ENCODE results near the gene CRIM1. TPM values are rescaled to one million over a fixed set of nuclear protein-coding genes. Genes with fewer than 3 reads are reported as not detected.

The CRIM1 gene
- total RNA-seq, 1 experiment from 2014 or later, result 46.5 TPM

- no peak overlapping the region for H3K27ac ChIP-seq (ENCODE audit: low read depth, low read length, poor library complexity, severe bottlenecking)
- peaks cover 36% of the 10 kb centered on the region for H3K36me3 ChIP-seq (ENCODE audit: insufficient read depth, low read length, poor library complexity, severe bottlenecking)
- intact Hi-C loops (cut with micrococcal nuclease; ENCODE audit: unreplicated experiment), result no loop called here
- no peak for DNase-seq (ENCODE audit: low spot score)
- H3K27me3 ChIP-seq (replicated peaks; ENCODE audit: insufficient read depth, low read depth, low read length, poor library complexity), result no peaks in the 10 kb centered on the region
- ChIA-PET POLR2A (ENCODE audit: low non-redundant PET) (no interaction called here), CTCF (no interaction called here)
- H3K4me1 ChIP-seq (ENCODE audit: insufficient read depth, low read length, poor library complexity, severe bottlenecking), result peaks cover 12% of the 10 kb centered on the region
- TF ChIP-seq EZH2 (IDR thresholded peaks at IDR 0.05; ENCODE audit: borderline replicate concordance, low read depth, low read length, poor library complexity, severe bottlenecking), result no peak
- no peak for TF ChIP-seq CTCF (conservative IDR thresholded peaks at IDR 0.05; ENCODE audit: low read depth, low read length)
- H3K9me3 ChIP-seq (ENCODE audit: low read depth, low read length, poor library complexity, severe bottlenecking), result no peaks in the 10 kb centered on the region
- no peak overlapping the region for H3K4me3 ChIP-seq (ENCODE audit: low read depth, low read length, poor library complexity, severe bottlenecking)
- BruUV-seq (replicated peaks), result no TSS peak
Measured at GRCh38 chr2:36579297-36579664, 223.7 kb downstream of the CRIM1 start.

DNA sequence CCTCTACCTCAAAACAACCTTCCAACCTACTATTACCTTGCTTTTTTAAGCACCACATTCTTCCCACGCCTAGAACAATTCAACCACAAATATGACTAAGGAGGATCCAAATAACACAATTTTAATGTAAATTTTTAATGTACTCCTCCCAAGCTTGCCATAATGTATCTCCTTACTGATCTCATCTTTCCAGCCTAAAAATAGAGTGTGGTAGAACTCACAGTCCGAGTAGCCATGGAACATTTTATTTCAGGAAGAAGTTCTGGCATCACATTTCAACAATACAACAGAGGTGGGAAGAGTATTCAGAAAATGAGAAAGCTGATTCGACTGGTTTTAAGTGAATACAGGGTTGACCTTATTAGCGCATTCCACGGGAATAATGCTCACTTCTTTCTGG lies 227.0 kb downstream of the CRIM1 start:
- H3K4me3 ChIP-seq (ENCODE audit: low read depth, low read length, poor library complexity, severe bottlenecking), result no peak overlapping the region
- H3K36me3 ChIP-seq (ENCODE audit: insufficient read depth, low read length, poor library complexity, severe bottlenecking), result peaks cover 38% of the 10 kb centered on the region
- ChIA-PET POLR2A (ENCODE audit: low non-redundant PET) (no interaction called here), CTCF (no interaction called here)
- intact Hi-C loops (cut with micrococcal nuclease; ENCODE audit: unreplicated experiment), result no loop called here
- no peak overlapping the region for H3K27ac ChIP-seq (ENCODE audit: low read depth, low read length, poor library complexity, severe bottlenecking)
- no peak for DNase-seq (ENCODE audit: low spot score)
- TF ChIP-seq CTCF (conservative IDR thresholded peaks at IDR 0.05; ENCODE audit: low read depth, low read length), result no peak
- TF ChIP-seq EZH2 (IDR thresholded peaks at IDR 0.05; ENCODE audit: borderline replicate concordance, low read depth, low read length, poor library complexity, severe bottlenecking), result no peak
- peaks cover 12% of the 10 kb centered on the region for H3K4me1 ChIP-seq (ENCODE audit: insufficient read depth, low read length, poor library complexity, severe bottlenecking)
- H3K27me3 ChIP-seq (replicated peaks; ENCODE audit: insufficient read depth, low read depth, low read length, poor library complexity), result no peaks in the 10 kb centered on the region
- H3K9me3 ChIP-seq (ENCODE audit: low read depth, low read length, poor library complexity, severe bottlenecking), result no peaks in the 10 kb centered on the region
- no TSS peak for BruUV-seq (replicated peaks)

DNA sequence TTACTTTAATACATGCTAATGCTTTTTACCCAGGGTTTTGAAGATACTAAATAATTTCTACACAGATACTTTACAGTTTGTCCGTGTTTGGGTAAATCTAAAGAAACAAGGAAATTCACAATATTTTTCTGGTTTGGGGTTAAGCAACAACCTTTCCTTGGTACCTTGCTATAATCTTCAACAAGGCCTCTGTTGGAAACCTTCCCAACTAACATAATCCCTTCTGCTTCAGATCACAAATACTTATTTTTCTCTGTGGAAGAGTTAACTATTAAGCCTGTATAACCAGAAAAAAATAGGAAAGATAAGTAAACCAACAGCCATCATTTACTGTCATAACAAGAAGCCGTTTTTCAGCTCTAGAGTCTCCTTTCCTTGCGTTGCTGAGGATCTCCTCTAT lies 227.4 kb downstream of the CRIM1 start:
- H3K36me3 ChIP-seq (ENCODE audit: insufficient read depth, low read length, poor library complexity, severe bottlenecking), result peaks cover 36% of the 10 kb centered on the region
- CTCF ChIA-PET, result no interaction called here

More for the DNA sequence above, 227.4 kb downstream of the CRIM1 start:
- Histone ChIP-seq H3K27ac (ENCODE audit: low read depth, low read length, poor library complexity, severe bottlenecking) (no peak overlapping the region), H3K4me3 (ENCODE audit: low read depth, low read length, poor library complexity, severe bottlenecking) (no peak overlapping the region), H3K27me3 (replicated peaks; ENCODE audit: insufficient read depth, low read depth, low read length, poor library complexity) (no peaks in the 10 kb centered on the region), H3K4me1 (ENCODE audit: insufficient read depth, low read length, poor library complexity, severe bottlenecking) (peaks cover 12% of the 10 kb centered on the region), H3K9me3 (ENCODE audit: low read depth, low read length, poor library complexity, severe bottlenecking) (no peaks in the 10 kb centered on the region)
- DNase-seq (ENCODE audit: low spot score), result no peak
- no peak for TF ChIP-seq CTCF (conservative IDR thresholded peaks at IDR 0.05; ENCODE audit: low read depth, low read length)
- TF ChIP-seq EZH2 (IDR thresholded peaks at IDR 0.05; ENCODE audit: borderline replicate concordance, low read depth, low read length, poor library complexity, severe bottlenecking), result no peak
- POLR2A ChIA-PET (ENCODE audit: low non-redundant PET), result no interaction called here
- intact Hi-C loops (cut with micrococcal nuclease; ENCODE audit: unreplicated experiment), result no loop called here
- no TSS peak for BruUV-seq (replicated peaks)

Measured in A673 (cell line).